HG02885 (cell line): ENCODE data around the gene AGPAT2.
"Not testable (repeated sequence)": the region's sequence is repeated elsewhere in the genome, so short reads cannot be mapped to it uniquely, and the experiment has no call there.

Experiments used
- ATAC-seq: cut with Tn5 transposase; IDR thresholded peaks from one replicate; pipeline ENCODE4 v1.9.1; 2021; ENCODE audit warnings: mild to moderate bottlenecking; ENCODE audit not compliant: unreplicated experiment, poor library complexity

AGPAT2 gene

DNA sequence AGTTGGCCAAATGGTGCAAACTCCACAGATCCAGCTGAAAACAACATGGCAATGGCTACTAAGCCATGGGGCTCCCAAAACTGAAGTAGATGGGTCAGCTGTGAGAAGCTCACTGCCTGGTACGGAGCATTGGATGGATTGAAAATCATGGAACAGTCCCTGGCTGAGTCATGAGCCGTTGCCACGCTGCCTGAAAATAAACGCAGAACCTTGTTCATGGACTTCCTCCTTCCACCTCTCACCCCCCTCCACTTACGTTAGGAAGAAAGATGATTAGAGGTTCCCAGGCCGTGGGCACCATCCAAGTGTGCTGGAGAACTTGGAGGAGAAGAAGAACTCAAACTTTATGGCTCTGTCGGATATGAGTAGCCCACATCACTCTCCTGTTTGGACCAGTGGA lies 18.3 kb upstream of the AGPAT2 start:
- ATAC-seq = no peak

DNA sequence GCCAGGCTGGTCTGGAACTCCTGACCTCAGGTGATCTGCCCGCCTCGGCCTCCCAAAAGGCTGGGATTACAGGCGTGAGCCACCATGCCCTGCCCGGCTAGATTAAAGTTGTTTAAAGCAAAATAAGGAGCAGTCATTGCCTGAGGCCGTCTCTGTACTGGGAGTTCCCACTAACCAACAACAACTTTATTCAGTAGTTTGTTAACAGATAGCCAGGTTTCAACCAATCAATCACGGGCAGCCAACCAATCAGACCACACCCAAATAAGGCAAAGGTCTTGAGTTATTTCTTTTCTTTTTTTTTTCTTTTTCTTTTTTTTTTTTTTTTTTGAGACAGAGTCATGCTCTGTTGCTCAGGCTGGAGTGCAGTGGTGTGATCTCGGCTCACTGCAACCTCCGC lies 17.5 kb upstream of the AGPAT2 start:
- not testable (repeated sequence) for ATAC-seq

DNA sequence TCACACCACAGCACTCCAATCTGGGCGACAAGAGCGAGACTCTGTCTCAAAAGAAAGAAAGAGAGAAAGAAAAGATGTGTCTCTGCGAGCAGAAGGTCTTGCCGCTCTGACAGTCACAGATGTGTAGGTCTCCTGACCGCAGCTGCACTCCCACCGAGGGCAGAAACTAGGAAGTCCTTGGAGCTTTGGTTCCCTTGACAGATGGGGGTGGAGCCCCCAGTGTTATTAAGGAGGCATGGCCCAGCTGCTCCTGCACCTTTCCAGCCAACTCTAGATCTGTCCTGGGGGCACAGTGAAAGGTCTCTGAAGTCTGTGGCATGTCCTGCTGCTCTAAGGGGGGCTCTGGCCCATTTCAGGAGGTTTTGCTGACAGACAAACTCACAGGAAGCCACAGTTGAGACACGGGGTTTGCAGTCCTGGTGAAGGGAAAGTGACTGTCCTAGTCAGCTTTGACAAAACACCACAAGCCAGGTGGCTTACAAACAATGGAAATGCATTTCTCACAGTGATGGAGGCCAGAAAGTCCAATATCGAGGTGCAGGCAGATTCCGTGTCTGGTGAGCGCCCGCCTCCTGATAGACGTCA lies 16.1 kb upstream of the AGPAT2 start:
- no peak for ATAC-seq

- no peak for ATAC-seq
These were observed 14.4 kb upstream of the AGPAT2 start for GRCh38 chr9:136701668-136702053.

GRCh38 chr9:136700959-136701667 lies 13.9 kb upstream of the AGPAT2 start:
- ATAC-seq = no peak

- no peak for ATAC-seq
These were observed 13.0 kb upstream of the AGPAT2 start for GRCh38 chr9:136700304-136700703.

- no peak for ATAC-seq
These were observed 11.5 kb upstream of the AGPAT2 start for GRCh38 chr9:136698635-136699246.

GRCh38 chr9:136697821-136698526 lies 10.7 kb upstream of the AGPAT2 start:
- no peak for ATAC-seq

GRCh38 chr9:136697146-136697820 lies 10.0 kb upstream of the AGPAT2 start:
- ATAC-seq = no peak

DNA sequence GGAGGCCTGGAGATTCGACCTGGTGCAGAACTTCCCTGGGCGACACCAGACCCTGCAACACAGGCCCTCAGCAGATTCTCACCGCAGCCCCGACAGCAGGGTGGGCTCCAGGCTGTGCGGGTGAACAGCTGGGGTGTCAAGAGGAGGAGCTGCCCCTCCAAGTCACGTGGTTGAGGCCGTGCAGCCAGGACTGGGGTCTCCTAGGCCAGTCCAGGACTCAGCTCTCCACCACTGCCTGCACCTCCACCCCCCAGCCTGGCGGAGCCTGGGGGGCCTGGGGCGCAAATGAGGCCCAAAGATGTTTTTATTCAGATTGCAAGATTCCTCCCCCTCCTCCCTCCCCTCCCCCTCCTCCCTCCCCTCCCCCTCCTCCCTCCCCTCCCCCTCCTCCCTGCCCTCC lies 9.2 kb upstream of the AGPAT2 start:
- no peak for ATAC-seq

- ATAC-seq = no peak
These were observed 8.7 kb upstream of the AGPAT2 start for GRCh38 chr9:136695955-136696354.

DNA sequence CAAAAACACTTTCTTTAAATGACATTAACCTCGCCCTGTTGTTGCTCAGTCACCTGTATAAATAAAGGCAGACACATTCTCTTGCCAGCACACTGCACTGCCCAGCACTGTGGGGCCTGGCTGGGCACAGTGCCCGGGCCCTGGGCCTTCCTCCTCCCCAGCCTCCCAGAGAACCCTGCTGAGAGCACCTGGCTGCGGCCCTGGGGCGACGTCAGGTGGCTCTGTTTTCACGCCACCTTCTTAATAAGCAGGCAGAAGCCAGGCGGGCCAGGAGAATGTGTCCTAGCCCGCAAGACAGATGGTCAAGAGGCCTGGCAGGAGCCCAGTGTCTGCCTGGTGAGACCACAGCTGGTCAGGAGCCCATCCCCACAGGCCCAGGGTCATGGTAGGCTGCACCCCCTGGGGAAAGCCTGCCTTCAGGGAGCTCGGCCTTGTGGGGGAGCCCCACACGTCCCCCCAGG lies 8.2 kb upstream of the AGPAT2 start:
- ATAC-seq = no peak

GRCh38 chr9:136694872-136695247 lies 7.6 kb upstream of the AGPAT2 start:
- no peak for ATAC-seq

DNA sequence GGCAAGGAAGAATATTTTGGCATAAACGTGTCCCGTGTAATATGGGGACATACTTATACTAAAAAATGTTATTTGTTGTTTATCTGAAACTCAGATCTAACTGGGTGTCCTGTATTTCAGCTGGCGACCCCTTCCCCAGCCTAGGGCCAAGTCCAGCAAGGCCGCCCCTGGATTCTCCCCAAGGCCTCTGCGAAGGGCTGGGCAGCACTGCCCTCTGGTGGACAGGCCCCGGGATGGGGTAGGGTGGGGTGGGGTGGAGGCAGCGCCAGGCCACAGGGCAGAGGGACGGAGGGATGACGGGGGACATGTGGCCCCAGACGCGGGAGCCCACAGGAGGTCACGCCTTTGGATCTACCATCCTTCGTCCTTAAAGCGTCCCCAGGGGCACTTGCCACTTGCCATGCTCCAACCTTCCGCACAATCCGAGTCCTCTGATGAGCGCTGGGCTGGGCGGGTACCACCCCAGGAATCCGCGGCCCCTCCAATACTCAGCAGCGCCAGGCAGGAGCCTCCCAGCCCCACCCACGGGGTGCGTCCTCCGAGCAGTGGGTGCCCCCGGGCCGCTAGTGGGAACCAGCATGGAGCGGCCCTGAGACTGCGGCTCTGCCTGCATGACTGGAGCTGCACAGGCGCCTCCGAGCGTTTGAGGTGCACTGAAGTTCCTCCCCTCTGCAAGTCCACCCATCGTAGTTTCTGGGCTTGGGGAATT lies 7.1 kb upstream of the AGPAT2 start:
- ATAC-seq = no peak

DNA sequence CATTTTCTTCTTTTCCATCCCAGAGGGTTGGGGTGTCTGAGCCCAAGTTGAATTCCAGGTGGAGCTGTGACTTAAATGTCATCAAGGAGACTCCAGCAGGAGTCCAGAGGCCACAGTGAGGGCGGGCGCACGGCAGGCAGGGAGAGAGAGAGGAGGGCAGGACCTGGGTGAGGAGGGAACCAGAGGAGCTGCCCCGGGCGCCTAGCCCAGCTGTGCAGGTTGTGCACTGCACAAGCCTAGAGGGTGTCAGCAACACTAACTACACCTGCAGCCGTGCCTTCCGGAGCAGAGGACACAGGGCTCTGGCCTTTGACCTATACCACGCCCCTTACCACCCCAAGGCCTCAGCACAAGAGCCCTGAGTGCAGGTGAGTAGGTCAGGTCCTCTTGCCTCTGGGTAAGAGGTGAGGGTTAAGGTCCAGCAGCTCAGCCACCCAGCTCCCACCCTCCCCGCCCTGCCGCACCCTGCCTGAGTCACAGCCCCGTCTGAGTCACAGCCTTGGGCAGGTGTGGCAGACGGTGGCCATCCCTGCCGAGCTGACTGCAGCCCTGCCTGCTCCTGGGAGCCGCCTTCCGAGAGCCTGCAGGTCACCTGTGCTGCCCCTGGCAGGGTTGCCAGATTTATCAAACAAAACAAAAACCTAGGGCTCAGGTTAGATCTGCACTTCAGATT lies 6.4 kb upstream of the AGPAT2 start:
- ATAC-seq = no peak

- no peak for ATAC-seq
These were observed 5.9 kb upstream of the AGPAT2 start for GRCh38 chr9:136693135-136693489.

DNA sequence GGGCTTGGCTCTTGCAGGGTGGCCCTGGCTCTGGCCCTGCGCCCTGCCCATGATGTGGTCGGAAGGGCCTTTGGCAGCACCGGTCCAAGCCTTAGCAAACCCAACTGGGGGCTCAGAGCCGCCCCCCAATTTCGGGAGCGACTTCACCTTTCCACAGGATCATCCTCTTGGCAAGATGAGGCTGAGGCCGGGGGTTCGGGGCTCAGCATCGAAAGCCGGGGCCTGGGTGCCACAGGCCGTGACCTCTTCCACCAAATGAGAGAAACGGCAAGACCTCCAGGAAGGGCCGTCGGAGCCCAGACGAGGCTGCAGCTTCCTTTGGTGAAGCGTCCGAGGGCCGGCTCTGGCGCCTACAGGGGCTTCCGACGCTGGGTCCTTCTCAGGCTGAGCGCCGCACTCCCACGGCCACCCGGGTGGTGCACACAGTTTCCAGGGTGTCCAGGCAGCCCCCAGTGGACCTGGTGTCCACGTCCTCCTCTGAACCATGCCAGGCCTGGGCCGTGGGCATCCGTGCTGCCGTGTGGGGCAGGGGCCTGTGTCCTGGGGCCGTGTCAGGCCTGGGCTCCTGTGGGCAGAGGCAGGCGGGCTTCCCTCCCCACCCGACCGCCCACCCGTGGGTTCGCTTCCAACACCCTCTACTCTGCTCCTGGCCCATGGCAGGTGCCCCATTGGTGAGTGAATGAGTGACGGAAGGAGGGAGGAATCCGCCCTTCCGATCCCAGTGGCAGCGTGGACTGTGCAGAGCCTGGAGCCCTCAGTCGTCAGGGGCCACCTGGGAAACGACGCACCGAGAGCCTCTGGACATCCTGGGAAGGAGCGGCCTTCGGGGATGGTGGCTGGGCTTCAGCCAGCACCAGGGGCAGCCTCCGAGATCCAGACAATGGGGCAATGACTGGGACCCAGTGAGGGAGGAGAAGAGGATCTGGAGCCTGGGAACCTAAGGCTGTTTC lies 5.2 kb upstream of the AGPAT2 start:
- ATAC-seq = no peak

DNA sequence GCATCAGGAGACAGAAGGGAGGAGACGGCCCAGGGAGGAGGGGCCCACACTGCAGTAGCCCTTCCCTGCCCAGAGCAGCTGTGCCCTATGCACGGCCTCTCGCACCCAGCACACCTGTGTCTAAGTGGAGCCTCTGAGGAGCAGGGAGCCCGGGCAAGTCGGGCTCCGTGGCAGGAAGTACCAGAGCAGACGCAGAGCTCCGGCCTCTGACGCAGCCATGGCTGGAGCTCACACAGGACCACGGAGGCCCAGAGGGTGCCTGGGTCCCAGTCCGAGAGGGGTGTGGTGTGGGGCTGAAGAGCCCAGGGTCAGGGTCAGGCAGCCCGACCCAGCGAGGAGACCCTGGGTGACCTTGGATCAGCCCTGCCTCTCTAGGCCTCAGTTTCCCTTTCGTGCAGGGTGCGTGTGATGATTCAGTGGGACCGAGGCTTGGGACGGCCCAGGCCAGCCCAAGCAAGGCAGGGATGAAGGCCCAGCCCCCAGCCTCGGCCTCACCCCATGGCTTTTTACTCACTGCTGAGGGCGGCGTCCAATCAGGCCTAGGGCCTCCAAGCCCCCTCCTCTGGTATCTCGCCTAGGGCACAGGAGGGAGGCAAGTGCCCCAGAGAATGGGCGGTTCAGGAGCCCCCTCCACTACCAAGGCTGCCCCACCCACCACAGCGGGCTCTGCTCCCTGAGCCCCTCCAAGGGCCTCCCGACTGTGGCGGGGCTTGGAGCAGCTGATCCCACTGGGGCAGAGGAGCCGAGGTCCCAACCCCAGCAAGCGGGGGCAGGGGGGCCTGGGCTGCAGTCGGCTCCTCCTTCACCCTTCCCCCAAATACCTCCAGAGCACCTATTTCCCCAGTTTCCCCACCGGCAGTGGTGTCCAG lies 4.3 kb upstream of the AGPAT2 start:
- no peak for ATAC-seq
